ENCODE data around the gene OLAH. TPM values are rescaled to one million over a fixed set of nuclear protein-coding genes. Genes with fewer than 3 reads are reported as not detected.
"Not testable (repeated sequence)": the region's sequence is repeated elsewhere in the genome, so short reads cannot be mapped to it uniquely, and the experiment has no call there.

The OLAH gene
- total RNA-seq: not detected in 2 replicates

DNA sequence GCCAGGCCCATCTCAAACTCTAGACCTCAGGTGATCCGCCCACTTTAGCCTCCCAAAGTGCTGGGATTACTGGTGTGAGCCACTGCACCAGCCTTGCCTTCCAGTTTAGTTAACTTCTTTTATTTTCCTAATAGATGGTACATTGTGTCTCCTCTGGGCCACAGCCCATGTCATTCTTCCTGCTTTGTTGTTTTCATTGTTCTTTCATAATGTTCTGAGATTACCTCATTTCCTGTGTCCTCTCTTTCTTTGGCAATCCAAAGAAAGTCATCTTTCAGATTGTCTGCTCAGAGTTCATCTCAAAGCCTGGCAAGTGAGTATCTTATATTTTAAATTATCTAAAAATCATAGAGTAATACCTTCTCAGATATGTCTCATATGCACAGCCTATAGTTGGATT lies at the start of gene OLAH:
Gene OLAH (plus strand): TSS at position 270 of the 400 bp plus-strand sequence. CDS start 3,346 bp downstream, outside the sequence.
- no peak within 1 kb of the TSS for H2AFZ ChIP-seq (ENCODE audit: low read length)
- no peak within 1 kb of the TSS for H3K4me2 ChIP-seq (ENCODE audit: insufficient read depth, low read length)
- no peaks in the 10 kb centered on the region for H3K79me2 ChIP-seq (ENCODE audit: insufficient read depth, low read length)
- no peaks in the 10 kb centered on the region for H4K20me1 ChIP-seq (ENCODE audit: insufficient read depth, low read length)
- DNase-seq (ENCODE audit: insufficient read length, low spot score, missing footprints): no peak
- H3K27ac ChIP-seq (ENCODE audit: low read depth, low read length): no peak within 1 kb of the TSS
- H3K27me3 ChIP-seq (ENCODE audit: insufficient read depth, low read length): no peaks in the 10 kb centered on the region
- H3K36me3 ChIP-seq (ENCODE audit: insufficient read depth, low read length): no peaks in the 10 kb centered on the region
- TF ChIP-seq, protein P1, sequence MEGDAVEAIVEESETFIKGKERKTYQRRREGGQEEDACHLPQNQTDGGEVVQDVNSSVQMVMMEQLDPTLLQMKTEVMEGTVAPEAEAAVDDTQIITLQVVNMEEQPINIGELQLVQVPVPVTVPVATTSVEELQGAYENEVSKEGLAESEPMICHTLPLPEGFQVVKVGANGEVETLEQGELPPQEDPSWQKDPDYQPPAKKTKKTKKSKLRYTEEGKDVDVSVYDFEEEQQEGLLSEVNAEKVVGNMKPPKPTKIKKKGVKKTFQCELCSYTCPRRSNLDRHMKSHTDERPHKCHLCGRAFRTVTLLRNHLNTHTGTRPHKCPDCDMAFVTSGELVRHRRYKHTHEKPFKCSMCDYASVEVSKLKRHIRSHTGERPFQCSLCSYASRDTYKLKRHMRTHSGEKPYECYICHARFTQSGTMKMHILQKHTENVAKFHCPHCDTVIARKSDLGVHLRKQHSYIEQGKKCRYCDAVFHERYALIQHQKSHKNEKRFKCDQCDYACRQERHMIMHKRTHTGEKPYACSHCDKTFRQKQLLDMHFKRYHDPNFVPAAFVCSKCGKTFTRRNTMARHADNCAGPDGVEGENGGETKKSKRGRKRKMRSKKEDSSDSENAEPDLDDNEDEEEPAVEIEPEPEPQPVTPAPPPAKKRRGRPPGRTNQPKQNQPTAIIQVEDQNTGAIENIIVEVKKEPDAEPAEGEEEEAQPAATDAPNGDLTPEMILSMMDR (IDR thresholded peaks at IDR 0.05; ENCODE audit: extremely low read depth, low read depth, low read length): no peak
- no peaks in the 10 kb centered on the region for H3K9me3 ChIP-seq (ENCODE audit: low read depth, low read length)
- H3K4me3 ChIP-seq (ENCODE audit: insufficient read depth, low read length): no peak within 1 kb of the TSS
- peaks cover 13% of the 10 kb centered on the region for H3K4me1 ChIP-seq (ENCODE audit: insufficient read depth, low read length)

DNA sequence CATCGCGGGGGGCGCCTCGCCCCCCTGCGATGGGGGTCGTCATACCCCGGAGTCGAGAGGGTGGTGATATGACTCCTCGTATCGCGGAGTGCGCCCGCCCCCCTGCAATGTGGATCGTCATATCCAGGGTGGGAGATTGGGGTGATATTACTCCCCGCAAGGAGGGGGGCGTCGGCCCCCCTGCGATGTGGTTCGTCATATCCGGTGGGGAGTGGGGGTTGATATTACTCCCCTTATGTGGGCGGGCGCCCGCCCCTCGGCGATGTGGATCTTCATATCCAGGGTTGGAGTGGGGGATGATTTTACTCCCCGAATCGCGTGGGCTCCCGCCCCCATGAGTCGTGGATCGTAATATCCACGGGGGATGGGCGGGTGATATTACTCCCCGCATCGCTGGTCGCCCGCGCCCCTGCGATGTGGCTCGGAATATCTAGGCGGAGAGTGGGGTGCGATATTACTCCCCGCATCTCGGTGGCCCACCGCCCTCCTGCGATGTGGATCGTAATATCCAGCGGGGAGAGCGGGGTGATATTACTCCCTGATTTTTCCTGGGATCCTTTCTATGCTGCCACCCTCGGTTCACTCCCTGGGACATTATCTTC lies 47.7 kb upstream of the OLAH start:
- no peak for DNase-seq (ENCODE audit: insufficient read length, low spot score, missing footprints)
- TF ChIP-seq, protein P1 (IDR thresholded peaks at IDR 0.05; ENCODE audit: extremely low read depth, low read depth, low read length): no peak
- Histone ChIP-seq H3K27ac (ENCODE audit: low read depth, low read length) (no peak overlapping the region), H3K36me3 (ENCODE audit: insufficient read depth, low read length) (no peaks in the 10 kb centered on the region), H4K20me1 (ENCODE audit: insufficient read depth, low read length) (no peaks in the 10 kb centered on the region), H3K27me3 (ENCODE audit: insufficient read depth, low read length) (peaks cover 3% of the 10 kb centered on the region), H3K4me2 (ENCODE audit: insufficient read depth, low read length) (no peak overlapping the region), H3K4me3 (ENCODE audit: insufficient read depth, low read length) (peak overlapping the region; percentile 25), H3K79me2 (ENCODE audit: insufficient read depth, low read length) (no peaks in the 10 kb centered on the region), H3K4me1 (ENCODE audit: insufficient read depth, low read length) (no peaks in the 10 kb centered on the region), H3K9me3 (ENCODE audit: low read depth, low read length) (no peaks in the 10 kb centered on the region), H2AFZ (ENCODE audit: low read length) (no peak overlapping the region)

DNA sequence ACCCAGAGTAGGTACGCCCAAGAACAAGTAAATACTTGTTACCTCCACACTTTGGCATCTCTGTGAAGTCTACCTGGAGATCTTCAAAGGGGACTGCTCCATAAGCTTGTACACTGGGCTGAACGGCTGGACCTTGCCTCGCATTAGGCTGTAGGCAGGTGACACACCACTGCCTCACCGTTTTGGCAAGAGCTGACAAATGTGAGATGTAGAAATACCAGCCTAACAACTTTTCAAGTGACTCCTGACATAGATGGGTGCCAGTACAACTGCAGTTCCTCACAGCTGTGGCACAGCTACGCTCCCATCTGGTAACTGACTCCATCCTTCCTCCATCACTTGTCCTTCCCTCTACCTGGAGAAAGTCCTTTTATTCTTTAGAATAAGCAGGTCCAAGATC lies 30.2 kb upstream of the OLAH start:
- H3K27me3 ChIP-seq (ENCODE audit: insufficient read depth, low read length); H4K20me1 ChIP-seq (ENCODE audit: insufficient read depth, low read length); H3K4me1 ChIP-seq (ENCODE audit: insufficient read depth, low read length); DNase-seq (ENCODE audit: insufficient read length, low spot score, missing footprints); H3K4me2 ChIP-seq (ENCODE audit: insufficient read depth, low read length); H3K9me3 ChIP-seq (ENCODE audit: low read depth, low read length); H3K79me2 ChIP-seq (ENCODE audit: insufficient read depth, low read length); H3K27ac ChIP-seq (ENCODE audit: low read depth, low read length); H2AFZ ChIP-seq (ENCODE audit: low read length); H3K4me3 ChIP-seq (ENCODE audit: insufficient read depth, low read length); H3K36me3 ChIP-seq (ENCODE audit: insufficient read depth, low read length): not testable (repeated sequence)

DNA sequence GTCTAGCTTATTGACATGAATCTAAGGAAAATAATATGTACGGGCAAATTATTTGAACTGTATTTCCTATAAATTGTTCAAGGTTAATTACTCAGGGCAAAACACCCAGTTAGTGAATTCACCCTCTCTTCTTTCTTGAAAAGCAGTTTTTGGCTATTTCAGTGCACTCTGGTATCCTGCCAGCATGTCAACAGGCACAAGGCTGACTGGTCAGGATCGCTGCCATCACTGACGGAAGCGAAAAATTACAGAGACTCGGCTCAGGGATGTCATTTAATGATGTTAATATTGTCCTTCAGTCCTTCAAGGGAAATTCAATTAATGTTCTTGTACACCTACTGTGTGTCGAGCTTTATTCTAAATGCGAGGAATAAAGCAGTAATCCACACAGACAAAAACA lies 28.3 kb upstream of the OLAH start:
- no peak overlapping the region for H2AFZ ChIP-seq (ENCODE audit: low read length)
- H3K36me3 ChIP-seq (ENCODE audit: insufficient read depth, low read length): no peaks in the 10 kb centered on the region
- no peaks in the 10 kb centered on the region for H3K79me2 ChIP-seq (ENCODE audit: insufficient read depth, low read length)
- no peak overlapping the region for H3K4me3 ChIP-seq (ENCODE audit: insufficient read depth, low read length)
- H3K27me3 ChIP-seq (ENCODE audit: insufficient read depth, low read length): no peaks in the 10 kb centered on the region
- no peaks in the 10 kb centered on the region for H3K9me3 ChIP-seq (ENCODE audit: low read depth, low read length)
- no peak overlapping the region for H3K27ac ChIP-seq (ENCODE audit: low read depth, low read length)
- H3K4me2 ChIP-seq (ENCODE audit: insufficient read depth, low read length): no peak overlapping the region
- TF ChIP-seq, protein P1 (IDR thresholded peaks at IDR 0.05; ENCODE audit: extremely low read depth, low read depth, low read length): no peak
- H4K20me1 ChIP-seq (ENCODE audit: insufficient read depth, low read length): no peaks in the 10 kb centered on the region
- DNase-seq (ENCODE audit: insufficient read length, low spot score, missing footprints): no peak
- H3K4me1 ChIP-seq (ENCODE audit: insufficient read depth, low read length): peaks cover under 1% of the 10 kb centered on the region

DNA sequence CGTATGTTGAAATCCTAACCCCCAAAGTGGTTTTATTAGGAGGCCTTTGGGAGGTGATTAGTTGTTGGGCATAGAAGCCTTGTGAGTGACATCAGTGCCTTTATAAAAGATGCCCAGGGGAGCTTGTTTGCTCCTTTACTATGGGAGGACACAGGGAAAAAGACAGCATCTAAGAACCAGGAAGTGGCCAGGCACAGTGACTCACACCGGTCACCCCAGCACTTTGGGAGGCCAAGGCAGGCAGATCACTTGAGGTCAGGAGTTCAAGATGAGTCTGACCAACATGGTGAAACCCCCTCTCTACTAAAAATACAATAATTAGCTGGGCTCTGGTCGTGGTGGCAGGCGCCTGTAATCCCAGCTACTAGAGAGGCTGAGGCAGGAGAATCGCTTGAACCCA lies 22.8 kb upstream of the OLAH start:
- H3K4me2 ChIP-seq (ENCODE audit: insufficient read depth, low read length); H3K27ac ChIP-seq (ENCODE audit: low read depth, low read length); H3K4me1 ChIP-seq (ENCODE audit: insufficient read depth, low read length); H3K27me3 ChIP-seq (ENCODE audit: insufficient read depth, low read length); H3K79me2 ChIP-seq (ENCODE audit: insufficient read depth, low read length); DNase-seq (ENCODE audit: insufficient read length, low spot score, missing footprints); H3K4me3 ChIP-seq (ENCODE audit: insufficient read depth, low read length); H4K20me1 ChIP-seq (ENCODE audit: insufficient read depth, low read length); H3K9me3 ChIP-seq (ENCODE audit: low read depth, low read length); H3K36me3 ChIP-seq (ENCODE audit: insufficient read depth, low read length): not testable (repeated sequence)
- peak overlapping the region; percentile 28 for H2AFZ ChIP-seq (ENCODE audit: low read length)

DNA sequence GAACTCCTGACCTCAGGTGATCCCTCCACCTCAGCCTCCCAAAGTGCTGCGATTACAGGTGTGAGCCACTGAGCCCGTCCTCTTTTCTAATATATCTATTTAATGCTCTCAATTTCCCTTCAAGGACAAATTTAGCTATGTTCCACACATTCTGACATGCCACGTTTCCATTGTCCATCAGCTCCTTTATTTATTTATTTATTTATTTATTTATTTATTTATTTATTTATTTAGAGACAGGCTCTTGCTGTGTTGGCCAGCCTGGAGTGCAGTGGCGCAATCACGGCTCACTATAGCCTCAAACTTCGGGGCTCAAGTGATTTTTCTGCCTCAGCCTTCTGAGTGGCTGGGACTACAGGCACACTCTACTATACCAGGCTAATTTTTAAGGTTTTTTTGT lies 20.7 kb upstream of the OLAH start:
- H2AFZ ChIP-seq (ENCODE audit: low read length); H3K9me3 ChIP-seq (ENCODE audit: low read depth, low read length); H3K27ac ChIP-seq (ENCODE audit: low read depth, low read length); H3K36me3 ChIP-seq (ENCODE audit: insufficient read depth, low read length); H3K4me3 ChIP-seq (ENCODE audit: insufficient read depth, low read length); H3K4me2 ChIP-seq (ENCODE audit: insufficient read depth, low read length); H4K20me1 ChIP-seq (ENCODE audit: insufficient read depth, low read length); H3K79me2 ChIP-seq (ENCODE audit: insufficient read depth, low read length); H3K4me1 ChIP-seq (ENCODE audit: insufficient read depth, low read length); DNase-seq (ENCODE audit: insufficient read length, low spot score, missing footprints); H3K27me3 ChIP-seq (ENCODE audit: insufficient read depth, low read length): not testable (repeated sequence)
